Measurements from ENCODE around the gene SNRPA1.

SNRPA1 gene

DNA sequence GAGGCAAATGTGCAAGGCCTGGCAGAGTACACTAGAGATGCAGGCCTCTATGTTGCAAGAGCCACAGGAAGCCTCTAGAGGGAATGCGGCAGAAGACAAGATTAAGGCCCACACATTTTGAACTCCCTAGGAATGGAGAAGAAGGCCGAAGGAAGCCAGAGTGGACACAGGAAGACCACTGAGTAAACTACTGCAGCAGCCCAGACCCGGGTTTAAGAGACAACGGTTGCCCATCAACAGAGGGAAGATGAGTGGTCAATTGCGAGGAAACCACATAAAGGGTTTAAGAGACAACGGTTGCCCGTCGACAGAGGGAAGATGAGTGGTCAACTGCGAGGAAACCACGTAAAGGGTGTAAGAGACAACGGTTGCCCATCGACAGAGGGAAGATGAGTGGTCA, 57.8 kb downstream of the SNRPA1 start:
- no peak for DNase-seq

DNA sequence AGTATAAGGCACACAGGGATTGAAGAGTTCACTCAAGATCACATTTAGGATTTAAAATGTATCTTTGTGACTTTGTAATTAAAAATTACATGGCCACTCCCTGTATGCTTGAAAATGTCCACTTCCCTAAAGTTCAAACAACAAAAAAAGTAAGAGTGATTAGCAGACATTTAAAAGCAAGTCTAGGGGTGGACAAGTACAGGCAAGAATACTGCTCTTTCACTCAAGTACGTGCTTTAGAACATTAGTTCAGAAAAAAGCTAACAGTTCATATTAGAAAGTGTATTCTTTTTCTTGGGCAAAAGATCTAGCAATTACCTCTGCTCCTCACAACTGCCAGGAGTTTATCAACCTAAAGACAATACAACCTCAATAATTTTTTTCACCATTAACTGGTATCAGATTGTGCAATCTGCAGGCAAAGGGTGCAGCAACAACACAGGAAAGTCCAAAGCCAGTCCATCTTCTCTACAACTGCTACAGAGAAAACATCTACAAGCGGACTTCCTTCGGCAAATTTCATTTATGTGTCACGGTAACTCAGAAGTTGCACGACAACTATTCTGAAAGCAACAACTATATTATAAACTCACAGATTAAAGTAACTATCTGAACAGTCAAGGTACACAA, 61.3 kb downstream of the SNRPA1 start:
- DNase-seq: no peak

DNA sequence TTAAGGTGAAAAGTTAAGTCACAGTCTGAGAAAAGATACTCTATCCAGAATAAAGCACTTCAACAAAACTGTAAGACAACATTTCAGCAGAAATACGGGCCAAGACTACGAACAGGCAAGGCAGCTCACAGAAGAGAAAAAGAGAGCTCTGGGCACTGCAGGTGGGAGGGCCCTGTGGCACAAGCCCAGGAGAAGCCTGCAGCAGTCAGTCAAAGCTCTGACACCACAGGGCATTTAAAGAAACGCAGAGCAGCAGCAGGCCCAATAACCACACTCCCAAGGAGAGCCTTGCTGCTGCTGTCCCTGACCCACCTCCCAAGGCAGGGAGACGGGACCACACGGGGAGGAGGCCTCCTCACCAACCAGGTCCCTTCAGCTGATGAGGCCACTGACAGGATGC, 62.4 kb downstream of the SNRPA1 start:
- no peak for DNase-seq

Data from NCI-H82 (cell line).